Activated CD8-positive, alpha-beta T cell treated with anti-CD3 and anti-CD28 coated beads, Interleukin-2, amount 10 ng/mL, durations not matched to agents 7 days and 5 days (primary cell): ENCODE data around the gene FIGNL1. TPM values are rescaled to one million over a fixed set of nuclear protein-coding genes. Genes with fewer than 3 reads are reported as not detected.

Experiments
- ATAC-seq: fragments of 150-1000 bp; cut with Tn5 transposase; one replicate; pipeline ENCODE4 v1.10.0; 2021; ENCODE audit warnings: moderate library complexity
- CTCF ChIA-PET: fragments of 350-600 bp; sonication (Branson Sonifier 250); formaldehyde crosslinking; loops from one replicate; lab custom pipeline; 2021; ENCODE audit warnings: antibody characterized with exemption; lab: Charles Lee
- POLR2A ChIA-PET: fragments of 350-600 bp; sonication (Branson Sonifier 250); formaldehyde crosslinking; loops from one replicate; lab custom pipeline; 2021; ENCODE audit warnings: antibody characterized with exemption; lab: Charles Lee
- DNase-seq: peaks from one replicate; pipeline ENCODE4 v3.0.0-alpha.2; 2020
- H3K27ac Mint-ChIP-seq: one replicate; pipeline ENCODE4 v1.8.0; 2021; ENCODE audit warnings: mild to moderate bottlenecking, mixed read lengths
- H3K27me3 Mint-ChIP-seq: one replicate; pipeline ENCODE4 v1.8.0; 2021; ENCODE audit warnings: low read depth, mixed read lengths
- H3K36me3 Mint-ChIP-seq: one replicate; pipeline ENCODE4 v1.8.0; 2021; ENCODE audit warnings: low read depth, mixed read lengths
- H3K4me1 Mint-ChIP-seq: one replicate; pipeline ENCODE4 v1.8.0; 2021; ENCODE audit warnings: low read depth, mixed read lengths
- H3K4me3 Mint-ChIP-seq: one replicate; pipeline ENCODE4 v1.8.0; 2021; ENCODE audit warnings: mild to moderate bottlenecking, mixed read lengths
- H3K9me3 Mint-ChIP-seq: one replicate; pipeline ENCODE4 v1.8.0; 2022; ENCODE audit warnings: mixed read lengths; ENCODE audit not compliant: insufficient read depth
- total RNA-seq, 2 experiments: library from RNA; stranded (reverse); gene quantifications; one replicate each; pipeline ENCODE4 v1.2.3, GENCODE V29; 2021

Gene FIGNL1
- total RNA-seq, 2 experiments from 2014 or later = 40.7 to 41.0 TPM

DNA sequence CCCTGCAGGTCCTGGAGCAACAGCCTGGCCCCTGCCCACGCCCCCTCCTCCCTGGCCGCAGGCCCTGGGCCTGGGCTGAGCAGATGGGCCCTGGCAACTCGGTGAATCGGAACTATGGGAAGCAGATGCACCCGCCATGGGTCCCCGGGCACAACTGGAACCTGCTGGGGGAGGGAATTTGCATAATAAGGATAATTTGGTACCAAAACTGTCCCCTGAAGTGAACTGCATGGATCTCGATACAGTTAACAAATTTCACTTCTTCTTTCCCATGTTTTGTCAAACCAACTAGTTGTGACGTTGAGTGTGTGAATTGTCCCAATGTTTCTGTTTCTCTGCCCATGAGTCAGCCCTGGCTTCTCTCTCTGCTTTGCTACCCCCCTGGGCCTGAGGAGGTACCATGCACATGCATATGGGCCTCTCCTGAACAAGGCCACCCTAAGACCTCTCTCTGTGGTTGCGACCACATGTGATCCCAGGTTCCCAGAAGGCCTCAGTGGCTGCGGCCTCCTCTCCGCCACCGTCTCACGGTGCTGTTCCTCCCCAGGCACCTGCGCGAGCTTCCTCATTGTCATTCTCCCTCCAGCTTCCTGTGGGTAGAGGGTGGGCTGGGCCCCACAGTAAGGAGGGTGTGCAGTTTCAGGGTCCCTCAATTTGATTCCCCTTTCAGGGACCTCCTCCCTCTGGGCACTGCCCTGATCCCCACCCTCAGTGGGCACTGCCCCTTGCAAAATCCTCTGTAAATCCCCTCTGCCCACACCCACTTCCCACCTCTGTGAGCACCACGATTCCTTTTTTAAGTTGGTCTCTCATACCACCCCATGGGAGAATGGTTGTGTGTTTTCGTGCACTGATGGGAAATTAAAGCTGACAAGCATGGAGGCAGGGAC lies 40.0 kb downstream of the FIGNL1 start:
- Mint-ChIP-seq H3K4me3 (peak overlapping the region; percentile 42), H3K9me3 (no peaks in the 10 kb centered on the region), H3K4me1 (peaks cover 49% of the 10 kb centered on the region), H3K27me3 (no peaks in the 10 kb centered on the region), H3K27ac (peak overlapping the region; percentile 80), H3K36me3 (peaks cover 17% of the 10 kb centered on the region)
- ATAC-seq (peak; percentile 37), DNase-seq (no peak)
- ChIA-PET CTCF (interaction anchor here (0.8 to 1.8 kb wide), 4 partner anchors 18 to 266 kb away, joined by 4 to 7 read pairs (median 4); no protein-coding TSS in a partner anchor), POLR2A (interaction anchor here (0.5 to 1.0 kb wide), 2 partner anchors 97 to 277 kb away, joined by 3 to 4 read pairs; no protein-coding TSS in a partner anchor)

DNA sequence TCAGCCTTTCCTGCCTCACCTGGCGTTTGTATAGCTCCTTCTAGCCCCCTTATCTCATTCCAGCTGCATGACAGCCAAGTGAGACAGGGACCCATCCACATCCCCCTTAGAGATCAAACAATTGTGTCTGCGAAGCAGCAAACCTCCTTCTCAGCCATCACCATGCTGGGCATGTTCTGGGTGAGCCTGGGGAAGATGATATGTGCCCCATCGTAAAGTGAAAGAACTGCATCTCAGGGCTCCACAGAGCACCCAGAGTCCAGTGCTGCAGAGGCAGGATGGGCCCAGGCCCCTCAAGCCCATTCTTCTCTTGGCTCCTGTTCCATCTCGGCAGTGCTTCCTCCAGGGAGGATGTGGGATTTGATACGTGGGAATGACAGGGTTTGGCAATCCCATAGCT lies 43.2 kb downstream of the FIGNL1 start:
- POLR2A ChIA-PET = interaction anchor here (0.7 to 1.0 kb wide), 2 partner anchors 9 to 96 kb away, joined by 3 to 4 read pairs; no protein-coding TSS in a partner anchor
- Mint-ChIP-seq H3K4me3 (peak overlapping the region; percentile 5), H3K9me3 (no peaks in the 10 kb centered on the region), H3K27me3 (no peaks in the 10 kb centered on the region), H3K27ac (peak overlapping the region; percentile 36), H3K36me3 (peaks cover 47% of the 10 kb centered on the region), H3K4me1 (peaks cover 61% of the 10 kb centered on the region)
- ATAC-seq (peak; percentile 15), DNase-seq (no peak)
- CTCF ChIA-PET = interaction anchor here (1.0 to 2.3 kb wide), 3 partner anchors 9 to 314 kb away, joined by 3 to 12 read pairs (median 3); no protein-coding TSS in a partner anchor

- ChIA-PET CTCF (interaction anchor here (1.6 kb wide), 1 partner anchor 13 kb away, joined by 4 read pairs; no protein-coding TSS in a partner anchor), POLR2A (no interaction called here)
- ATAC-seq (no peak), DNase-seq (no peak)
- no peaks in the 10 kb centered on the region for H3K9me3 Mint-ChIP-seq
- no peak overlapping the region for H3K4me3 Mint-ChIP-seq
- H3K36me3 Mint-ChIP-seq = peaks cover 65% of the 10 kb centered on the region
- H3K27me3 Mint-ChIP-seq = no peaks in the 10 kb centered on the region
- H3K4me1 Mint-ChIP-seq = peaks cover 58% of the 10 kb centered on the region
- H3K27ac Mint-ChIP-seq = no peak overlapping the region
Measured at GRCh38 chr7:50405221-50405620, 44.9 kb downstream of the FIGNL1 start.

- Mint-ChIP-seq H3K4me3 (no peak overlapping the region), H3K27ac (peak overlapping the region; percentile 37), H3K36me3 (peaks cover 71% of the 10 kb centered on the region), H3K27me3 (no peaks in the 10 kb centered on the region), H3K9me3 (no peaks in the 10 kb centered on the region), H3K4me1 (peaks cover 49% of the 10 kb centered on the region)
- DNase-seq (peak; percentile 19), ATAC-seq (no peak)
- POLR2A ChIA-PET = interaction anchor here (1.7 kb wide), 1 partner anchor 10 kb away, joined by 6 read pairs; no protein-coding TSS in a partner anchor
- CTCF ChIA-PET = interaction anchor here (3.2 kb wide), 1 partner anchor 13 kb away, joined by 18 read pairs; no protein-coding TSS in a partner anchor
Measured at GRCh38 chr7:50404392-50404791, 45.8 kb downstream of the FIGNL1 start.

GRCh38 chr7:50400114-50400513 lies 50.0 kb downstream of the FIGNL1 start:
- Mint-ChIP-seq H3K27ac (no peak overlapping the region), H3K36me3 (peaks cover 84% of the 10 kb centered on the region), H3K27me3 (no peaks in the 10 kb centered on the region), H3K4me1 (peaks cover 52% of the 10 kb centered on the region), H3K4me3 (no peak overlapping the region), H3K9me3 (no peaks in the 10 kb centered on the region)
- ChIA-PET CTCF (no interaction called here), POLR2A (no interaction called here)
- ATAC-seq (no peak), DNase-seq (peak; percentile 18)

DNA sequence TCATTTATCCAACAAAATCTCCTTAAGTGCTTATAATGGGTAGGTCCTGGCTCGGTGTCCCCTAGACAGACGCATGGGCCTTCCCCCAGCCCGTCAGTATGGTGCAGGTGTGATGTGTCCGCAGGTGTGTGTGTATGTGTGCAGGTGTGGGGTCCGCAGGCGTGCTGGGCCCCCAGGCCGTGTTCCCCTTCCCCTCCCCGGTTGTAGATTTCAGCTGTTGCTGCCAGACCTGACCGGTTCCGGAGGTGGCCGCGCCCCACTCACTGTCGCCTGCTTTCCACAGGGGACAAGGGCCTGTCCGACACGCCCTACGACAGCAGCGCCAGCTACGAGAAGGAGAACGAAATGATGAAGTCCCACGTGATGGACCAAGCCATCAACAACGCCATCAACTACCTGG lies 50.5 kb downstream of the FIGNL1 start:
- Mint-ChIP-seq H3K9me3 (no peaks in the 10 kb centered on the region), H3K27ac (no peak overlapping the region), H3K4me1 (peaks cover 55% of the 10 kb centered on the region), H3K27me3 (no peaks in the 10 kb centered on the region), H3K4me3 (no peak overlapping the region), H3K36me3 (peaks cover 81% of the 10 kb centered on the region)
- no peak for ATAC-seq
- ChIA-PET CTCF (no interaction called here), POLR2A (no interaction called here)
- peak; percentile 18 for DNase-seq

DNA sequence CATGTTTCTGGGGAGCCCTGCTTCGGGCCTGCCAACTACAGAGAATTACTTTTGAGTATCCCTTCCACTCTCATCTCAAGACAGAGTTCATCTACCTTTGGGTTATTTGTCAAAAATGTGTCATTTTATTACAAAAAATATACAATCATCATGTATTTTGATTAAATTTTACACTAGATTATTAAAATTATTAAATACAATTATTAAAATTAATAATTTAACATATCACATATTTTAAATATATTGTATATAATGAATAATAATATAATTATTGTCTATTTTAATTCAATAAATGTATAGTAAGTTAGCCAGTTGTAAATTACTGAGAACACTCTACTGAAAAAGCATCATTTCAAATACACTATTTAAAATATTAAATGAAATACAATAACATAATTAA lies 50.9 kb downstream of the FIGNL1 start:
- peaks cover 82% of the 10 kb centered on the region for H3K36me3 Mint-ChIP-seq
- peaks cover 55% of the 10 kb centered on the region for H3K4me1 Mint-ChIP-seq
- no peak overlapping the region for H3K27ac Mint-ChIP-seq
- ATAC-seq (no peak), DNase-seq (no peak)
- H3K4me3 Mint-ChIP-seq = no peak overlapping the region
- no peaks in the 10 kb centered on the region for H3K27me3 Mint-ChIP-seq
- ChIA-PET CTCF (interaction anchor here (1.5 to 2.8 kb wide), 2 partner anchors 19 to 89 kb away, joined by 3 to 9 read pairs; no protein-coding TSS in a partner anchor), POLR2A (no interaction called here)
- H3K9me3 Mint-ChIP-seq = no peaks in the 10 kb centered on the region

GRCh38 chr7:50397971-50398324 lies 52.2 kb downstream of the FIGNL1 start:
- H3K27me3 Mint-ChIP-seq = no peaks in the 10 kb centered on the region
- H3K9me3 Mint-ChIP-seq = no peaks in the 10 kb centered on the region
- peaks cover 82% of the 10 kb centered on the region for H3K36me3 Mint-ChIP-seq
- H3K27ac Mint-ChIP-seq = peak overlapping the region; percentile 59
- H3K4me3 Mint-ChIP-seq = peak overlapping the region; percentile 3
- ChIA-PET POLR2A (interaction anchor here (0.8 kb wide), 1 partner anchor 9 kb away, joined by 3 read pairs; no protein-coding TSS in a partner anchor), CTCF (interaction anchor here (1.1 to 2.8 kb wide), 5 partner anchors 9 to 763 kb away, joined by 3 to 9 read pairs (median 4); no protein-coding TSS in a partner anchor)
- peaks cover 62% of the 10 kb centered on the region for H3K4me1 Mint-ChIP-seq
- ATAC-seq (no peak), DNase-seq (no peak)

DNA sequence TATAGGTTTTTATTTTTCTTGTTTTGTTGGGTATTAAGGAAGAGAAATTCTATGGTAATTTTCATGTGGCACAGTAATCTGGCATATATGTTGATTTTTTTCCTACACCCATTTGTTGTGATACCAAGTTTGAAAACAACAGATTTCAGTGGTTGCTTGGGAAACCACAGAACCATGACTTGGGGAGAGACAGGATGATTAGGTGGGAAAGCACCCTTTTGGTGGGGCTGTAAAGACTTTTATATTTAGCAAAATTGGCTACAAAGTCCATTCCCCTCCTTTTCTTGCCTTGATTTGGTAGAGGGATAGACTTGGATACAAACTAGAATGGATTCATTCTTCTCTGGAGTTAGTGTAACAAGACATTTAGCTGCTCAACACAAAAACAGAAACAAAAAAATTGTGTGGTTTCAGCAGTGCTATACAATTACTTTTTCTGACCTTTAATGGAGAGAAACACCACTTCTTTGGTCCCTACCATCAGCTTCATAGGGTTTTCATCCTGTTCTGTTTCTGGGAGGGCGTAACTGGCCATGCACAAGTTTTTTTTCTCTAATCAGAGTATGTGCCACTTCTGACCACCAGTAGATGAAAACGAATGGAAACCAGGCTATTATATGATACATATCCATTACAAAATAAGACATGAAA lies 52.7 kb downstream of the FIGNL1 start:
- DNase-seq = peak; percentile 60
- H3K9me3 Mint-ChIP-seq = no peaks in the 10 kb centered on the region

DNA sequence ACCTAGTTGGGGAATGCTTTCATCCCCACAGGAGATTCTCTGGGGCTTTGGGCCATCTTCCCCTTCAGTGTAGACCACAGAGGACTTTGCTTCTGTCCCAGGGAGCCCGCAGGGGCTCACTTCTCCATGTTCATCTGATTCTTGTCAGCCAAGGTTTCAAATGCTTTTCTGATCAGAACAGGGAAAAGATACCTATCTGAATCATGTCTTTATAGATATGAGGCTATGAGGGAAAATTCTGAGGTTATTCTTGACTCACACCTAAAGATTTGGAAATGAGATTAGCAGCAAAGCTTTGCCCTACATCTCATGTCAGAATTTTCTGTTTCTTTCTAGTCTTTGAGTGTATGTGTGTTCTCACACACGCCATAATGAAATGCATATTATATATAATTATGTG lies 53.3 kb downstream of the FIGNL1 start:
- no peaks in the 10 kb centered on the region for H3K27me3 Mint-ChIP-seq

More for the DNA sequence above, 52.7 kb downstream of the FIGNL1 start:
- peaks cover 82% of the 10 kb centered on the region for H3K36me3 Mint-ChIP-seq
- ChIA-PET CTCF (interaction anchor here (0.8 to 2.8 kb wide), 5 partner anchors 12 to 764 kb away, joined by 3 to 9 read pairs (median 4); no protein-coding TSS in a partner anchor), POLR2A (no interaction called here)
- peak overlapping the region; percentile 59 for H3K27ac Mint-ChIP-seq
- H3K4me3 Mint-ChIP-seq = peak overlapping the region; percentile 10
- peaks cover 64% of the 10 kb centered on the region for H3K4me1 Mint-ChIP-seq
- ATAC-seq = peak; percentile 16
- H3K27me3 Mint-ChIP-seq = no peaks in the 10 kb centered on the region

GRCh38 chr7:50394315-50394714 lies 55.8 kb downstream of the FIGNL1 start:
- peaks cover 83% of the 10 kb centered on the region for H3K36me3 Mint-ChIP-seq
- POLR2A ChIA-PET = interaction anchor here (0.9 to 1.5 kb wide), 3 partner anchors 9 to 112 kb away, joined by 3 to 6 read pairs (median 3); no protein-coding TSS in a partner anchor
- H3K27me3 Mint-ChIP-seq = no peaks in the 10 kb centered on the region
- DNase-seq = peak; percentile 21
- peak; percentile 17 for ATAC-seq
- H3K4me1 Mint-ChIP-seq = peaks cover 87% of the 10 kb centered on the region
- no peaks in the 10 kb centered on the region for H3K9me3 Mint-ChIP-seq
- peak overlapping the region; percentile 92 for H3K27ac Mint-ChIP-seq
- CTCF ChIA-PET = interaction anchor here (0.6 to 1.4 kb wide), 4 partner anchors 24 to 189 kb away, joined by 3 to 4 read pairs (median 3); no protein-coding TSS in a partner anchor
- no peak overlapping the region for H3K4me3 Mint-ChIP-seq

More for the DNA sequence above, 53.3 kb downstream of the FIGNL1 start:
- Mint-ChIP-seq H3K4me3 (peak overlapping the region; percentile 37), H3K4me1 (peaks cover 70% of the 10 kb centered on the region), H3K36me3 (peaks cover 82% of the 10 kb centered on the region), H3K27ac (peak overlapping the region; percentile 59), H3K9me3 (no peaks in the 10 kb centered on the region)
- CTCF ChIA-PET = interaction anchor here (0.8 to 2.8 kb wide), 5 partner anchors 12 to 764 kb away, joined by 3 to 9 read pairs (median 4); no protein-coding TSS in a partner anchor
- DNase-seq (peak; percentile 24), ATAC-seq (peak; percentile 31)
- POLR2A ChIA-PET = no interaction called here
